ENCODE measurements around the gene ABCC11.

- TF ChIP-seq CTCF (IDR thresholded peaks at IDR 0.05) (no peak), POLR2AphosphoS5 (IDR thresholded peaks at IDR 0.05) (no peak), POLR2A (IDR thresholded peaks at IDR 0.05) (no peak), EP300 (IDR thresholded peaks at IDR 0.05) (no peak)
These were observed 37.6 kb upstream of the ABCC11 start for GRCh38 chr16:48284772-48285409.
